DMS 273 treated with DMSO at 0.1 percent for 48 hours (cell line): ENCODE results near the gene DMPK.
A peak's percentile ranks its signal among the peaks of the same experiment; 100 is the strongest.
"Not testable (repeated sequence)": the region's sequence is repeated elsewhere in the genome, so short reads cannot be mapped to it uniquely, and the experiment has no call there.

Source experiments
- DNase-seq: peaks from one replicate; lab custom pipeline; 2025; lab: John Stamatoyannopoulos, UW

Gene DMPK

DNA sequence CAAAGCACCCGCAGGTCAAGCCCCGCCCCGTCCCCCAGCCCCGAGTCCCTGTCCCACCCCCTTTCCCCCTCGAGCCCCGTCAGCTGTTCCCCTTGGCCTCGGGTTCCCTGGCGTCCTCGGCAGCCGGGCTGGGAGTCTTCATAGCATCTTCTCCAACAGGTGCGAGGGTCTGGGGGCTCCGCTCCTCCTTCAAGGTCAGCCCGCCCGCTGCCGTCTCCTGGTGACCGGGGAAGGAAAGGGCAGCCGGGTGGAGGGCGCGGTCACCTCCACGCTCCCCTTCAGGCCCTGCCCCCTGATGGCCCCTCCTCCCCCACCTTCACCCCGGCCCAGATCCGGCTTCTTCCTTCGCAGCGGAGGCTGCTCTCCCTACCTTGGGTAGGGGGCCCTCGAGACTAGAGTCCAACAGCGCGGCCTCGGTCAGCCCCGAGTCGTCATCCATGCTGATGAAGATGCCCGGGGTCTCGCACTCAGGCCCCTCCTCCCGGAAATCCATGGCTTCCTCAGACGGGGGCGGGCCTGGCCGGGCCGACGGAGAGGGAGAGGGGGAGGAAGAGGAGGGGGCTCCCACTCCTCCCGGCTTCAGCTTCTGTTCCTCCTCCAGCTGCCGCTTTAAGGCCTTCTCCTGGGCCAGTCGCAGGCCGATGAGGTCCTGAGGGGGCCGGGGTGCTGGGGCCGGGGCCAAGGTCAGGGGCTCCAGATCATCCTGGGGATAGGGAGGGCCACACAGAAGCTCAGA is 33.4 kb upstream of the DMPK start:
- no peak for DNase-seq

DNA sequence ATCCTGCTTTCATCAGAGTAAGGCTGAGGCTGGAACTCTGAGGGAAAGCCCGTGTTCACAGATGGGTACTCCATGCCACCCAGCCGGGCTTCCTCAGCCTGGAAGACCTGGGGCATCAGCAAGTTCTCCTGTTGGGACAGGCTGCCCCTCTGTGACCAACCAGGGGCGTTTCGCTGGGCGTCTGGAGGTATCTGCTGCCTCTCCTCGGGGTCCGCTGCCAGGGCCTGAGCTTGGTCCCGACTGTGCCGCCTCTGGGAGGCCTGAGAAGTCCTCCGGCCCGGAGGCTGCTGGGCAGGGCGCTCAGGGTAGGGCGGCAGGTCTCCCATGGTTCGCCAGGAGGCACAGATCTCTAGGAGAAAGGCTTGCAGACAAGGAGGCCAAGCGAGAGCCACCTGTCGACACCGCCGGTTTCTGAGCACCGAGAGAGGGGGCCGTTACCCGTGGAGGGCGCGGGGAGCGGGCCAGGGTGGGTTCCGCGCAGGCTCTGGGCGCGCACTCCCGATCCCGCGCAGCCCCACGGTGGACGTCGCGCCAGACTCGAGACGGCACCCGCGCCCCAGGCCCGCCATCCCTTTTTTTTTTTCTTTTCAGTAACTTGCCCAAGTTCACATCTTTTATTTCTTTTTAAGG is 32.7 kb upstream of the DMPK start, which contains the start of gene RSPH6A:
Gene RSPH6A, minus strand, starts transcription at position 458 of the 630 bp plus-strand sequence. Its CDS starts 132 bp downstream, at position 326.
- DNase-seq: no peak

DNA sequence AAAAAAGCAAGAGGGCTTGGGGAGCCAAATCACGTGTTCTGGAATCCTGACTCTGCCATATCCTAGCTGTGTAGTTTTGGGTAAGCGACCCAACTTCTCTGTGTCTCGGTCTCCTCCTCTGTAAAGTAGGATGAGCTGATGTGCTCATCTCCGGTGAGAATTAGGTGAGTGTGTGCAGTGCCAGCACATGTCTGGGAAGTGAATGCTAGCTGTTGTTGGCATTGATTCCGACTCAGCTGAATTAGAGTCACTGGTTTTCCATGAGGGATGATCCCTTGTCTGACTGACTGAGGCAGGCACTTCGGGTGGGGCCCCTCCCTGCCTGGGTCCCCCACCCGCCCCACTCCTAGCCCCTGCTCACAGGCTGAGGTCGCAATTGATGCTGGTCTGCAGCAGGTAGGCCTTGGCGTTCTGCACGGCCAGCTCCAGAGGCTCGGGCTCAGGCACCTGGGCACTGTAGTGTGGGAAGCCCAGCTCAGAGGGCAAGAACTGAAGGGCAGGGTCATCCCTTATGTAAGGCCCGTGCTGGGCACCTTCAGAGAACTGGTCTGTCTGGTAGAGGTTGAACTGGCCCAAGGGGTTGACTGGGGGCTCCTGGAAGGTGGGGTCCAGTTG is 32.0 kb upstream of the DMPK start:
- DNase-seq: no peak

DNA sequence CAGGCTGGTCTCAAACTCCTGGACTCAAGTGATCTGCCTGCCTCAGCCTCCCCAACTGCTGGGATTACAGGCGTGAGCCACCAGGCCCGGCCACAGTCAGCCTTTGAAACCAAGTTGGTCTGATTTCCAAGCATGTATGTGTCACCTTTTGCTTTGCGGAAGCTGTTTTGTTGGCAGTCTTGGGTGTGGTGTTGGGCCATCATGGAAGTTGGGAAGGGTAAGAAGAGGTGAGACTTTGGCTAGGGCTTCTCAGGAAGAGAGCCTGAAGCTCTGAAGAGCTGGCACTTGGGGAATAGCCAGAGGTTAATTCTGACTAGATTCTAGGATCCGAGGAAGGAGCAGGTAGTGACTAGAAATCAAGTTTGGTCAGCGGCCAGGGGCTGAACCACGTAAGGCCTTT is 30.0 kb upstream of the DMPK start:
- no peak for DNase-seq

DNA sequence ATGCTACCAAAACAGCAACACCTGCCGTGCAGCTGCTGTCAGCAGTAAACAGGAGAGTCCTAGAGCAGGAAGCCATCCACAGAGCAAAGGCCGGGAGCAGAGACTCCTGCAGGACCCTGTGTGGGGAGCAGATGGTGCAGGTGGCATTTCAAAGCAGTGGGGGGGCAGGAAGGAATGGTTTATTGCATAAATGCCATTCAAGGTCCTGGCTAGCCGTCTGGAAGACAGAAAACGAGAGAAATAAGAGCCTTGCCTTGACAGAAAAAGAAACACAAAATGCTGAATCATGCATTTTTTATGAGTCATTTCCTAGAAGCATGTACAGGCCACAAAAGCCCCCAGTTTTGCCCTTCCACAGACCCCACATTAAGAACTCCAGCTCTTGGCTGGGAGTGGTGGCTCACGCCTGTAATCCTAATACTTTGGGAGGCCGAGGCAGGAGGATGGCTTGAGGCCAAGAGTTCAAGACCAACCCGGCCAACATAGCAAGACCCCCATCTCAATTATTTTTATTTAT is 27.4 kb upstream of the DMPK start:
- DNase-seq: peak; percentile 93

DNA sequence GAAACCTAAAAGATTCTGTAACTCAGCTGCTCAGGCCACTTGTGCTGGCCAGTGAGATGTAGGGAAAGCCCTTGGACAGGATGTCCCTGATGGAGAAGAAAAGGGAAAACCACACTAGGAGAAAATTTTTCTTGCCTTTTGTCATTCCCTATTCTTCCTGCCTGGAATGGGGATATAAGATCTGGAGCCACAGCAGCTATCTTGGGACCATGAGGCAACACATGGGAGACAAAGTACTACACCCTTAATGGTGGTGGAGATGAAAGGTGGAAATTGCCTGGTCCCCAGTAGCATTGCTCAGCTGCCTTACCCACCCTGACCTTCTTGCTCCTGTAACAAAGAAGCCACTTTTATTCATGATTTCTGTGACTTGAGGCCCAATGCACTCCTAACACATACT is 23.4 kb upstream of the DMPK start:
- DNase-seq: no peak

DNA sequence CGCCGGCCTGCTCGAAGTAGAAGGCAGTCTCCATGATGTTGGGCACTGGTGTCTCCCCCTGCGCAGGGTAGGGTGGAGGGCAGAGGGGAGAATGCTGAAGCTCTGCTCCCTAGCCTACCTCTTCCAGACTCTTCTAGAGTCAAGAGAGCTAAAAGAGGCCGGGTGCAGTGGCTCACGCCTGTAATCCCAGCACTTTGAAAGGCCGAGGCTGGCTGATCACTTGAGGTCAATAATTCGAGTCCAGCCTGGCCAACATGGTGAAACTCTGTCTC is 22.6 kb upstream of the DMPK start:
- no peak for DNase-seq

DNA sequence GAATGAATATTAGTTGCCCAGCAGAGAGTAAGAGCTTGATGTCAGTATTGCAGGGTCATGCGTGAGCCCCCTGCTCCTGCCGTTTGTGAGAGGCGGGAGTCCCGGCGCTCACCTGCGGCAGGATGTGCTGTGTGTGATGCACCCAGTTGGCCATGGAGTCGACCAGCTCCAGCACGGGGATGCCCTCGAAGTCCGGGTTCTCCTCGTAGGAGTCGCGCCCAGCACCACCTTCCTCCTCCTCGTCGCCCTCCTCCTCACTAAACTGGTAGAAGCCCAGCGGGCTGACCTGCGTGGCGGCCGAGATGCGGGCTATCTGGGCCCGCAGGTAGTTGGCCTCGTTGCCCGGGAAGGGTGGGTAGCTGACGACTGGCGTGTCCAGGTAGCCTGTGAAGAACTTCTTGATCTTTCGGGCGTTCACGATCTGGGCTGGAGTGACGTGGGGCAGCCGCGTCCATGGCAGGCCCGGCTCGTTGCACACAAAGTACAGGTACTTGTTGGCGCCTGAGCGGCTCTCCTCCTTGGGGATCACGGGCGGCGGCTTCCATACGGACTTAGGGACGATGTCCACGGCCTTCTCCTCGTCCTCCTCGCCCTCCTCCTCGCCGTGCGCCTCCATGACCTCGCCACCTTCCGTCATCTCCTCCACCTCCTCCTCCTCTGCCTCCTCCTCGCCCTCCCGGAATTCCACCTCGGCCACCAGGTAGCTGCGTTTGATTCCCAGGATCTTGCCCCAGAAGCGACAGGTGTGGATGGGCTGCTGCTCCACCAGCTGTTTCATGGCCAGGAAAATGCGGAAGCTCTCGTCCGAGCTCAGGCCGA is 22.1 kb upstream of the DMPK start:
- no peak for DNase-seq

DNA sequence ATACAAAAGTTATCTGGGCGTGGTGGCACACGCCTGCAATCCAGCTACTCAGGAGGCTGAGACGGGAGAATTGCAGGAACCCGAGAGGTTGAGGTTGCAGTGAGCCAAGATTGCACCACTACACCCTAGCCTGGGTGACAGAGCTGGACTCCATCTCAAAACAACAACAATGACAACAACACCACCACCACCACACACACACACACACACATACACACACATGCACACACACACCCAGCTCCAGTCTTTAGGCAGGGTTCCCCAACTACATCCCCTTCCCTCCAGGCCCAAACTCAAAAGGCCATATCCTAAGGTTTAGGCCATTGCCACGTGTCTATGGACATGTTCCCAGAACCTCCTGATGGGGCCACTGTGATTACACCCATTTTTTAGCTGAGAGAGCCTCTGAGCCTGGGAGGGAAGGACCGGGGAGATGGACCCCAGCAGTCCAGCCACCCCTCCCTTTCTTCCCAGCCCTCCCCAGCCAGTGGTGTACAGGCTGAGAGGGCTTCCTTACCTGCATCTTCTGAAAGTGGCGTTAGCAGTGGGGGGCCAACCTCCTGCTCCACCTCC is 19.4 kb upstream of the DMPK start:
- no peak for DNase-seq

DNA sequence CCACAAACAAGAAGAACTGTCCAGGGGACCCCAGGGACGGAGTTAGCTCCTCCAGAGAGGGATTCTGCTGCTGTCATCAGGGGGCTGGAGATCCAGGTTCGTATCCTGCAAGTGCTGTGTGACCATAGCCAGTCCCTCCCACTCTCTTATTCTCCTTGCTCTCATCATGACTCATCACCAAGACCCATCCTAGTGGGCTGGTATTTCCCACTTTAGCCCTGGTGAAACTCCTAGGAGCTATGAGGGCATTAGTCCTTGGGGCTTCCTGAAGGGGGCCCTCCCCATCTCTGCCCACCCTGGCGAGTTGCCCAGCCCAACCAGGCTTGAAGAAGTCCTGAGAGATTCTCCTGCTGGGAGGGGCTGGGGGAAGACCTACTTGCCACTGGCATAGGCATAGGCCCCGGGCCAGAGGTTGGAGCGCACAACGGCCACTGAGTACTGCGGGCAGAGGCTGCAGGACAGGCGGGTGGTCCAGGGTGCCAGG is 17.8 kb upstream of the DMPK start:
- DNase-seq: no peak

DNA sequence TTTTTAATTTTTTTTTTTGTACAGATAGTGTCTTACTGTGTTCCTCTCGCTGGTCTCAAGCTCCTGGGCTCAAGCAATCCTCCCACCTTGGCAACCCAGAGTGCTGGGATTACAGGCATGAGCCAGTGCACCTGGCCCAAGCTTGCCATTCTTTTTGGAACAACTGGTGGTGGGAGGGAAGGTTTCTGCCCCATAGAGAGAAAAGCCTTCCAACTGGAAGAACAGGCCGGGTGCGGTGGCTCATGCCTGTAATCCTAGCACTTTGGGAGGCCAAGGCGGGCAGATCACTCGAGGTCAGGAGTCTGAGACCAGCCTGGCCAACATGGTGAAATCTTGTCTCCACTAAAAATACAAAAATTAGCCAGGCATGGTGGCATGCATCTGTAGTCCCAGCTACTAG is 17.3 kb upstream of the DMPK start:
- not testable (repeated sequence) for DNase-seq

DNA sequence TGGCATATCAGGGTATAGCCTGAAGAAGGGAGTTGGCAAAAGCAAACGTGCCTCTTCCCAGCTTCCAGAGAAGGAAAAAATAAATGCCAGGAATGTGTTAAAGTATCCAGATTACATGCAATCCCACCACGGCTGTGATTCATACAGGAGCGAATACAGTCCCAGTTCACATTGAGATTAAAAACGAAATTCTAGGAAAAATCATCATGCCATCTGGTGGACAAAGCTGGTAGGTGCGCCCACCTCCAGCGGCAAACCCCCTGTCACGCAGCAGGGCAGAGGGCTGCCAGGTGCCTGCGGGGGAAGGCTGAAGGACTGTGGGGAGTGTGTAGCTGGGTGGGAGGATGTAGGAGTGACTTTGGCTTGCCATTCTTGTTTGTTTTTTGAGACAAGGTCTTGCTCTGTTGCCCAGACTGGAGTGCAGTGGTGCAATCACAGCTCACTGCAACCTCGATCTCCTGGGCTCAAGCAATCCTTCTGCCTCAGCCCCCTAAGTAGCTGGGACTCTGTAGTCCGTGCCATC is 16.8 kb upstream of the DMPK start:
- peak; percentile 32 for DNase-seq

DNA sequence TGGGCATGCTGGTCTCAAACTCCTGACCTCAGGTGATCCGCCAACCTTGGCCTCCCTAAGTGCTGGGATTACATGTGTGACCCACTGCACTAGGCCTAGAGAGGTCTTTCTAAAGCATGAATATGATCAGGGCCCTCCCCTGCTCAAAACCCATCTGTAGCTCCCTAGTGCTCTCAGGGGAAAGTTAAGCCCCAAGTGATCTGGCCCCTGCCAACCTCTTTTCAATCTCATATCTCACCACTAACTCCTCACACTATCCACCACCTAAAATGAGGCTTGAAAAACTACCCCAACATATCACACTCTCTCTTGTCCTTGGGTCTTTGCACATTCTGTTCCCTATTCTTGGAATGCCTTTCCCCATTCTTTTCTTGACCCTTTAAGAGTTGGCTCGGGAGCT is 12.3 kb upstream of the DMPK start:
- no peak for DNase-seq

DNA sequence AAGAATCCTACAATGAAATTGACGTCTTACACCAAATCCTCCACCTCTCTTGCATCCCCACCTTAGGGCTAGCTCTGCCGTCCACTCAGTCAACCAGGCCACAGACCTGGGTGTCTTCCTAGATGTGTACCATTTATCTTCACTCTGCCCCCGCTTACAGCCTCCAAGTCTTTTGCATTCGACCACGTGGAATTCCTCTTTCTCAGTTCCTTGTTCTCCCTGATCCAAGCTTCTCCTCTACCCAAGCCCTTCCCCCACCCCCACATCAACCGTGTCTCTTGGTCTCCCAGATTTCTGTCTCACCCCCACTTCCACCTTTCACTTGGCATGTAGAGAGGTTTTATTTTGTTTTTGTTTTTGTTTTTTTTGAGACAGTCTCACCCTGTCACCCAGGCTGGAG is 11.6 kb upstream of the DMPK start:
- DNase-seq: no peak

DNA sequence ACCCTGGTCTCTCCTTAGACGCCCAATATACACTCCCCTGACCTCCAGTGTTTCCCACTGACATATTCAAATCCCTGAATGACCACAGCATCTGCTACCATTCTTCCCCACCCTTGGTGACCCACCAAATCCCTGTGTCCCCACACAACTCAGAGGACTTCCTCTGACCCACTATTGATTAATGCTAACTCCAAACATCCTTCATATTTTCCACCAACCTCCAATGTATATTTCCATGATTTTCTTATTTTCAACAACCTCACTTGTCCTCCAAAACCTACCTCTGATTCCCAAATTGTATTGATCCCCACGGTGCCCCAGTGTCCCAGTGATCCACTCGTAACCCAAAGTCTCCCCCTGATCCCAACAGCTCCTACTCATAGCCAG is 10.9 kb upstream of the DMPK start:
- no peak for DNase-seq

DNA sequence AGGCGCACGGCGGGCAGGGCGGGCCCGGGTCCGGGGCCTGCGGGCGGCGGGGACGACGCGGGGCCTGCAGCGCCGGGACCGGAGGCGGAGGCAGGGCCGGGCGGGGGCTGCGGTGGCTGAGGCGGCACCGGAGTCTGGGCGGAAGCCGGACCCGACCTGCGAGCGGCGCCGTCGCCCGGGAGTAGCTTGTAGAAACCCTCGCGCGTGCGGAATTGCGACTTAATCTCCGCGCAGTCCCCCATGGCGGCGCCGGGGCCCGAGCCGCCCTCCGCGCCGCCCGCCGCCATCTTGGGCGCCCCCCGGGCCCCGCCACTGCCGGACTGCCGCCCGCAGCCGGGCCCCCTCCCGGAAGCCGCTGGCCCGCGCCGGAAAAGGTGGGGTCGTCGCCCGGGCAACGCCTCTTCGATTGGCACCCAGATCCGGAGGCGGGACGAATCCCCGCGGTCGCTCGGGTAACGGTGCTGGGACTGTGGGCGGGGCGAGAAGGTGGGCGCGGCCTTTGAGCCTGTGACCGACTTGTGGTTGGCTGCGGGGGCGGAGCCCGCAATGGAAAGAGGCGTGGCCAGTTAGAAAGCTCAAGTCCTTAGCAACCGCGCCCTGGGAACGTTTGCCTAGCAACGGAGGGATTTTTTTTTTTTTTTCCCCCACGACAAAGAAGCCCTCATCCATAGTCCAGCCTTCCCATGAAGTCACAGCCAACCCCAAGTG is 10.3 kb upstream of the DMPK start, which contains the start of gene DMWD:
Gene DMWD, minus strand, starts transcription at position 376 of the 708 bp plus-strand sequence. Its CDS starts 89 bp downstream, at position 287.
- DNase-seq: peak; percentile 93

DNA sequence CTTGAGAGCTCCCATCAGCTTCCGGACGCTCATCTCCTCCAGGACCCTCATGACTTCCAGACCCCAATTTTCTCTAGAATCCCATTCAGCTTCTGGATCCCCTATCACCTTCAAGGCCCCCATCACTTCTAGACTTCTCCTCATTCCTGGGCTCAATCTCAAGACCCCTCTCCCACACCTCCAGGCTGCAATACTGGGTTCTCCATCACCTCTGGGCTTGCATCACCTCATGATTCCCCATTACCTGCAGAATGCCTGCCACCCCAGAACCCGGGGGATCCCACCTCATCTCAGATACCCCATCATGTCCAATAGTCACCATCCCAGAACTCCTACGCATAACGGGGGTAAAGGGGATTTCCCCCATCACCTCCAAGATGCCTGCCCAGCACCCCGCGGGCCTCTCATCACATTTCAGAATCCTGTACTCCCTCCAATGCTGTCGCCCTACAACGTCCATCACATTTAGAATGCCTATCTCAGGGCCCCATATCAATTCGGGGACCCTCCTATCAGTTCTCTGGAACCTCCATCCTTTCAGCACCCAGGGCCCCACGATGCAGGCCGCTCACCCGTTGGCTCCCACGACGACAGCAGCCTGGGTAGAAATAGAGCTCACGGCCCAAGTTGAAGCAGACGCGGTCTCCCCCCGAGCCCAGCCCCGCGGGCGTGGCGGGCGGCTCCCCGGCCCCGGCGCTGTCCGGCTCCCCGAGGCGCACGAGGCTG is 9.6 kb upstream of the DMPK start:
- DNase-seq: no peak

DNA sequence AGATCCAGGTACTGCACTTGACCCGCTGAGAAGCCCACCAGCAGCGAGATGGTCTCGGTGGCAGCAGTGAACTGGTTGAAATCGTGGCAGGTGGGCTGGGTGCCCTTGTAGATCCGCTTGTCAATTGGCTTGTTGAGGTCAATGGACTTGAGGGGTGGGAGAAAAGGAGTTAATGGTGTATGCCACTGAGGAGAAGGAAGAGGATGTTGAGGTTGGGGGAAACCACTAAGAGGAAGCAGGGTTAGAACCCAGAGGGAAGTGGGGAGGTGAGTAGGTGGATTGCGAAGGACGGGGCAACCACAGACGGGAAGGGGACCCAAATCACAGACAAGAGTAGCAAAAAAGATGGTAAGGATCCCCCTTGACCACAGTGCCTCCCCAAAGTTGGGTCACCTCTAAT is 8.7 kb upstream of the DMPK start:
- DNase-seq: no peak

DNA sequence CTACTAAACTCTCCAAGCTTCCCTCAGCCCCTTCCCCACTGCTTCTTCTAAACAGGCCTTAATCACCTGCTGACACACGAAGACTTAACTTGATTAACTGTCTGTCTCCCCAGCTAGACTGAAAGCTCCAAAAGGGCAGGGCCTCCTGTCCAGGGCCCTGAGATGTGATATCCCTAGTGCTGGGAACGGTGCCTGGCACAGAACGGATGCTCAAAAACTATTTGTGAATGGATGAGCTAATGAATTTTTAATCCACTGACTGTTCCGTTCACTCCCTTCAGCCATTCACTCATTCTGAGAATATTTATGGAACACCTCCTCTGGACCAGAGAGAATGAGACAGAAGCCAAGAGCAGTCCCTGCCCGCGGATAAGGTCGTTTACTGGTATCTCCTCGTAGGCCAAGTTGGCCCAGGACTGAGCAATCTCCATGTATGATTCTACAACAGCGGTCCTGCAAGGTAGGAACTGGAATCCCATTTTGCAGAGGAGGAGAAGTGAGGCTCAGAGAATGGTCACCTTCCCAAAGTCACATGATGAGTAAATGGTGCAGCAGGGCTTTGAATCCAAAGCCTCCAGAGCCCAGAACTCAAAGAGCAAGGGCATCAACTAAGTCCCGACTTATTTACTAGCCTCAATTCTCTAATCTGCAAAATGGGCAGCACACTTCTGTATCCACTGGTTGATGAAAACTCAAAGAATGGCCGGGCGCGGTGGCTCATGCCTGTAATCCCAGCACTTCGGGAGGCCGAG is 6.9 kb upstream of the DMPK start:
- no peak for DNase-seq

DNA sequence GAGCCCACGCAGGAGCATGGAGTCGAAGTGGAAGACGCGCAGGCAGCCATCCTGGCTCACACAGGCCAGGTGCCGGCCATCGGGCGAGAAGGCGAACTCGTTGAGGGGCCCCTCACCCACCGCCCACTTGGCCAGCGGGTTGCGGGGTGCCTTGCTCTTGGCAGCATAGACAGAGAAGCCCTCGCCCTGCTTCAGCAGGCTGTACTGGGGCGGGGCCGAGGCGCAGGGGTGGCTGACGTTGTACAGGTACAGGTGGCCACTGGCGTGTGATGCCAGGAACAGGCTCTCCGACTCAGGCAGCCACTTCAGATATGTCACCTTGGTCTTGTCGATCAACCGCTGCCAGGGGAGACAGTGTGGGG is 4.2 kb upstream of the DMPK start:
- no peak for DNase-seq
